ENCODE measurements around the gene TAF5L.
"Not testable (repeated sequence)": the region's sequence is repeated elsewhere in the genome, so short reads cannot be mapped to it uniquely, and the experiment has no call there.

TAF5L gene

DNA sequence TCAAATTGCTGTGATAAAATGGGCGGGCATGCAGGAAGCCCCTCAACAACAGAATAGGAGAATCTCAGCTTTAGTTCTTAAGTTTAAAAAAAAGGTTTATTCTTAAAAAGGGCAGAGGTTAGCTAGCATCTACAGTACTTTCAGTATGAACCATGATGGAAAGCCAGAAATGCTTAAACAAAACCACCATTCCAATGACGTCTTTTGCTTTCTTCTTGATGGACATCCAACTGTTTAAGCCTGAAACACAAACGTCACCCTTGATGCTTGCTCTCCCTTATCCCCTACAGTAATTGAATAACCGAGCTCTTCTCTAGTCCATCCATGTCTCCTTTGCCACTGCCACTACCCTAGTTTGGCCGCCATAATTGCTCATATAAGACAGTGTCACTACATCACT is 25.7 kb downstream of the TAF5L start:
- DNase-seq, result no peak

DNA sequence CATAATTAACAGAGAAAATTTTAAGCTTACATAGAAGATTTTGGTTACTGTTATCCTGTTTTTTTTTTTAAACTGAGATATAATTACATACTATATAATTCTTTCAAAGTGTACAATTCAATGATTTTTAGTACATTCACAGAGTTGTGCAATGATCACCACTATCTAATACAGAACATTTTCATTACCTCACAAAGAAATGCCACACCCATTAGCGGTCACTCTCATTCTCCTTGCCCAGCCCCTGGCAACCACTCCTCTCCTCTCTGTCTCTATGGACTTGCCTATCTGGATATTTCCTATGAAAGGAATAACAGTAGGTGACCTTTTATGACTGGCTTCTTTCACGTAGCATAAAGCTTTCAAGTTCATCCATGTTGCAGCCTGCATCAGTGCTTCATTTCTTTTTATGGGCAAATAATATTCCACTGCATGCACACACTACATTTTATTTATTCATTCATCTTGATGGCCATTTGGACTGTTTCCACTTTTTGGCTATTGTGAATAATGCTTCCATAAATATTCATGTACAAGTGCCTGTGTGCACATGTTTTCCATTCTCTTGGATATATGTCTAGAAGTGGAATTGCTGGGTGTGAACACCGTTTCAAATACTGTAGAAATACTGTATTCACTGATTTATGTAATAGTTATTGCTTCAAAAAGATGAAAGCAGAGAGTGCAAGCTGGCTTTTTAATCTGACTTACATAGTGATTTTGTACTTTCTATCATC is 26.5 kb downstream of the TAF5L start:
- DNase-seq, result no peak

DNA sequence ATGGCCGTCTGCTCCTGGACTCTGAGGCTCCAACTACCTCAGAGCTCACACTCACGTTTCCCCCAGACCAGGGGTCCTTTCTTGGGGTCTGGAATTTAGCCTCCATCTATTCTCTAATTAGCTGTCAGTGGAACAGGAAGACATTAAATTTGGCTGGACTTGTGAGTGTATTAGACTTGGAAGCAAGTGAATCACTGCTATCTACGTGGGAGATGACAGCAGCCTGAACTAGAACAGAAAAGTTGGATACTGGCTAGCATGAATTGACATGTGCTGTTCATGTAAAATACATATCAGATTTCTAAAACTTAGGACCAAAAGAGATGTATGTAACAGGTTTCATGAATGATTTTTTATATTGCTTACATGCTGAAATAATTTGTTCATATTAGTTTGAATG is 28.0 kb downstream of the TAF5L start:
- no peak for DNase-seq

DNA sequence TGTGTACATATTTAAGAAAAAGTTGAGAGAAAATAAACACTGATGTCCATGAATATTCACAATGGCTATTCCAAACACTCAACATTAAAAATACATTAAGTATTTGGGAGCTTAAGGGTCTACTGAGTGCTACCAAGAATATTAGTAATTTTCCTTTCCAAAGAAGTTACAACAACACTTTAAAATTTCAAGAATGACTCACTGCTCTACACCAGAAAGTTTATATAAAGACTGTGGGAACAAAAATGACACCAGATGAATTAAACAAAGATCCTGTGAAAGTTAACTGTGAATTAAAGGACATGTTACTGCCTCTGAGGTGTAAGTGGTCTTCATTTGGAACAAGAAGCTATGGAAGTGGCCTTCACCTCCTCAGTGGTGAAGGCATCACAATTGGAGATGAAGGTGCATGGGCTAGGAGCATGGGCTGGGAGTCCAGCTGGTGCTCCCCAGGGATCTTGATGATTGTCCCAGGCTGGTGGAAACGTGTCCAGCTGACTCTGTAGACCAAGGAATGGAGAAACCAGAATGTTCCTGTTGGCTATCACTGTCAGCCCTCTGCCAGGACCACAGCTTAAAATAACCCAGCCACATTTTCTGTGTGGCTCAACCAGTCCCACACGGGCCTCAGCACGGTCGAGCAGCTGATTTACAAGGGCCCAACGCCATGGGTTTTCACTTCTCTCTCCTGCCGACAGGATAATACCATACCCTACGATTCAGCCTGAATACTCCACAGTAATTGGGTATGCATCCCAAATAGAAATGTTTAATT is 28.8 kb downstream of the TAF5L start:
- DNase-seq, result no peak

DNA sequence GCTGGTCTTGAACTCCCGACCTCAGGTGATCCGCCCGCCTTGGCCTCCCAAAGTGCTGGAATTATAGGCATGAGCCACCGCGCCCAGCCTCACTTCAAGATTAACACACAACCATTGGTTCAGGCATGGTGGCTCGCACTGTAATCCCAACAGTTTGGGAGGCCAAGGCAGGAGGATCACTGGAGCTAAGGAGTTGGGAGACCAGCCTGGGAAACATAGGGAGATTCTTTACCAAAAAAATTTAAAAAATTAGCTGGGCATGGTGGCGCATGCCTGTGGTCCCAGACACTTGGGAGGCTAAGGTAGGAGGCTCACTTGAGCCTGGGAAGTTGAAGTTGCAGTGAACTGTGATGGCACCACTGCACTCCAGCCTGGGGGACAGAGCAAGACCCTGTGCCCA is 30.0 kb downstream of the TAF5L start:
- DNase-seq, result not testable (repeated sequence)

DNA sequence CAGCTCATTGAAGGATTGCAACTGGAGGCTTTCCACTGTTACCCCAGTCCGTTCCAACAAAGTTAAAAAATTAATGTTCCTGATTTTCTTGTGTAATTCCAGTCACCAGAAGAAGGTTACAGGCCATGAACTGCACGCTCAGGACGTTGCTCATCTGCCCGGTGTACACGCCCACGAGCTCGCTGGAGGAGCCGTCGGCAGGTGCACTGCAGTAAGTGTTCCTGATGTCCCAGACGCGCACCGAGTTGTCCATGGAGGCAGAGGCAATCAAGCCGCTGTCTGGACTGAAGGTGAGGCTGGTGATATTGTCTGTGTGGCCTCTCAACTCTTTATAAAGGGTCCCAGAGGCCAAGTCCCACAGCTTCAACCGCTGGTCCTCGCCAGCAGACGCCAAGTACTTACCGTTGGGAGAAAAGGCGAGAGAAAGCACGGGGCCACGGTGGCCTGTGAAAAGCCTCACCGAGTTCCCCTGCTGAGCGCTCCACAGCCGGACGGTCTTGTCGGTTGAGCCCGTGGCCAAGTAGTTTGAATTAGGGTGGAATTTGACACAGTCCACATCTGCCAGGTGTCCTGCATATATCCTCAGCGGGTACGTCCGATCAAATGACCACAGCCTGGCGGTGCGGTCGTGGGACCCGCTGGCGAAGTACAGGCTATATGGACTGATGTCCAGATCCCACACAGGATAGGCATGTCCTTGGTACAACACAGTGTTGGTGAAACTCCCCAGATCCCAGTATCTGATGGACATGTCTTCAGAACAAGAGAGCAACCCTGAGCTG is 31.5 kb downstream of the TAF5L start:
- no peak for DNase-seq

- DNase-seq, result no peak
Observed at GRCh38 chr1:229593800-229594199, 32.1 kb downstream of the TAF5L start.

GRCh38 chr1:229590119-229590518 is 35.8 kb downstream of the TAF5L start:
- DNase-seq, result no peak

GRCh38 chr1:229585338-229585737 is 40.6 kb downstream of the TAF5L start:
- no peak for DNase-seq

DNA sequence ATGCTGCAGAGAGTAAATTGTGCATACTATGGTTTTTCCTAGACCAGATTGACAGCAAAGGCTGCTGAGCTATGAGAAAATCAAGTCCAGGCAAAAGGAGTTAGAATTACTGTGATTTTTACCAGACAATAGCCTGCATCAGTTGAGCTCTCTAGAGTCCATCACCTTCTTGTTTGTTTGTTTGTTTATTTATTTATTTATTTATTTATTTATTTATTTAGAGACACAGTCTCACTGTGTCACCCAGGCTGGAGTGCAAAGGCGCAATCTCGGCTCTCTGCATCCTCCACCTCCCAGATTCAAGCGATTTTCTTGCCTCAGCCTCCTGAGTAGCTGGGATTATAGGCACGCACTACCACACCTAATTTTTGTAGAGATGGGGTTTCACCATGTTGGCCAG is 43.2 kb downstream of the TAF5L start:
- no peak for DNase-seq

DNA sequence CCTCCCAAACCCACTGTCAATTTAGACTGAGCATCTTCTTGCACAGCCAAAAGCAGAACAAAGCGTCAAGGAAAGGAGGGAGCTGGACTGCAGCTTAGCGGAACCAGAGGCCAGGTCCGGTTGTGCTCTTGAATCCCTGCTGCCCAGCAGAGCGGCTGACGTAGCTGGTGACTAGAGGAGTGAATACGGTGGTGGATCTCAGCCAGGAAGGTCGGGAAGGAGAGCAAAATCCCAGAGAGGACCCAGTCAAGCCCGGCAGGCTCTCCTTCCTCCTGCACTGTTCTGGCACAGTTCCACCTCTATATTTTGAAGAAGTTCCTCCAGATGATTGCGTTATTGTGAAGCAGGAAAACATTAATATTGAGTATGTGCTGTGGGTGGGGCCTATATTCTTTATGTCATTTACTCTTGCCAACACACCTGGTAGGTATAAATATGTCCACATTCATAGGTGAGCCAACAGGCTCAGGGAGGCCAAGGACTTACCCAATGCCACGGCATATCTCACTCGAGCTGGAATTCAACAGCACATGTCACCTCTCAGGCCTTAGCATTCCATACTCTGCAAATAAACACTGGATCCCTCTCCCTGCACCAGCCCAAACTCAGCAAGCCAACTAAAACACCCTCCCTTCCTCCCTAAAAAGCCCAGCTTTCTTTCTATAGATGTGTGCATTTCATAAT is 43.8 kb downstream of the TAF5L start:
- DNase-seq, result peak; percentile 92

DNA sequence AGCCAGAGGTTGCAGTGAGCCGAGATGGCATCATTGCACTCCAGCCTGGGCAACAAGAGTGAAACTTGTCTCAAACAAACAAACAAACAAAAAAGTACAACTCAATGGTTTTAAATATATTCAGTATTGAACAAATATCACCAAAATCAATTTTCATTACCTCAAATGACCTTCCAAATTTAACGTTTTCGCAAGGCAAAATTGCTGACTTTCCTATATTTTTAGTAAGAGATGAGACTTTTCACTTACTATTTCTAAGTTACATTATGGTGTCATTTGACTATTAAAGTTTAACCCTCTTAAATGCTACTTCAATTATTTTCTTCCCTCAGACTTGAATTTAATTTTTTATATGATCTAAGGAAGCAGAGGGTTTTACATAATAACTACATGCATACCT is 44.4 kb downstream of the TAF5L start:
- DNase-seq, result no peak

- peak; percentile 93 for DNase-seq
Observed at GRCh38 chr1:229579059-229579673, 46.8 kb downstream of the TAF5L start.

GRCh38 chr1:229578168-229579058 is 47.5 kb downstream of the TAF5L start:
- no peak for DNase-seq

- DNase-seq, result no peak
Observed at GRCh38 chr1:229574679-229575442, 51.1 kb downstream of the TAF5L start.

DNA sequence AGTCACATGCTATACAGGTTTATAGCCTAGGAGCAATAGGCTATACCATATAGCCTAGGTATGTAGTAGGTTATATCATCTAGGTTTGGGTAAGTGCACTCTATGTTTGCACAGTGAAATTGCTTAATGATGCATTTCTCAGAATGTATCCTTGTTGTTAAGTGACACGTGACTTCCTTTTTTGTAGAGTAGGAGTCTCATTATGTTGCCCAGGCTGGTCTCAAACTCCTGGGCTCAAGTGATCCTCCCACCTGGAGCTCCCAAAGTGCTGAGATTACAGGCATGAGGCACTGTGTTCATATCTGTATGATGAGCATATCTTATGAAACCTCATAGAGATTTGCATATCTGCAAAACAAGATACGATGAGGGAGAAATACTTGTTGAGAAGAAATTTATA is 53.6 kb downstream of the TAF5L start:
- peak; percentile 50 for DNase-seq

GRCh38 chr1:229570891-229571516 is 54.9 kb downstream of the TAF5L start:
- DNase-seq, result peak; percentile 73

DNA sequence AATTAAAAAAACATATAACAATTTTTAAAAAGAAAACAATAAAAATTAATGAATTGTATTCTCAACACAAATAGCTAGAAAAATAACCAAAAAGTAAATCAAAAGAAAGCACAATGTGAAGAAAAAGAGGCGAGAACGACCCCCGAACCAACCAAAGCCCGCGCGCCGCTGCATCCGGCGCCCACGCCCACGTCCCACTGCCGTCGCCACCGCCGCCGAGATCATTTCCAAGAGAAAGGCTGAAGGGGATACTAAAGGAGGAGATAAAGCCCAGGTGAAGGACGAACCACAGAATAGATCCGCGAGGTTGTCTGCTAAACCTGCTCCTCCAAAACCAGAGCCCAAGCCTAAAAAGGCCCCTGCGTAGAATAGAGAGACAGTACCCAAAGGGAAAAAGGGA is 55.6 kb downstream of the TAF5L start:
- no peak for DNase-seq

DNA sequence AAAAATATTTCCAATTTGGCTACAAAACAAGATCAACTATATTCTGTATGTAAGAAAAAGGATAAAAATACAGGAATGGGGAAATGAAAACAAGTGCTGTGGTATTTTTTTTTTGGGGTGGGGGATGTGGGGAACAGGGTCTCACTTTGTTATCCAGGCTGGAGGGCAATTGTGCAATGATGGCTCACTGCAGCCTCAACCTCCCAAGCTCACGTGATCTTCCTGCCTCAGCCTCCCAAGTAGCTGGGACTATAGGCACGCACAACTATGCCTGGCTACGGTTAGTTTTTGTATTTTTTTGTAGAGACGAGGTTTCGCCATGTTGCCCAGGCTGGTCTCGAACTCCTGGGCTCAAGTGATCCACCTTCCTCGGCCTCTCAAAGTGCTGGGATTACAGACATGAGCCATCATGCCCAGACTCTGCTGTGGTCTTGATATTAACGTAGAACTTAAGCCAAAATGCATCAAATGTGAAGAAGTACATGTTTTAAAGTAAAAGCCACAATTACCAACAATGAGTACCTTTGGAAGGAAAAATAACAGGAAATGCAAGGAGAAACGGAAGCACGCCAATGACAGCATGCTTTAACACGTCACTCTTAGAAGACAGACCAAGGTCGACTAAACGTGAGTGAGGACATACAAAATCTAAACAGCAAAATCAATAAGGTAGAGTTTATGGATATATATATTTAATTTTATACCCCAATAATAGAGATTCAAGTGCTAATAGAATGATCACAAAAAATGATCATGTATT is 58.6 kb downstream of the TAF5L start:
- DNase-seq, result no peak
